HEK293 (cell line): ENCODE data around the gene KRABD2.

Experiments used
- CTCF ChIP-seq: fragments of 450-650 bp; formaldehyde crosslinking; IDR thresholded peaks from 2 replicates; pipeline ENCODE4 v1.5.1; 2016; ENCODE audit warnings: missing biosample characterization, missing genetic modification characterization
- REST ChIP-seq: fragments of 450-650 bp; formaldehyde crosslinking; IDR thresholded peaks from 2 replicates; pipeline ENCODE4 v1.5.1; 2016; ENCODE audit warnings: missing biosample characterization, missing genetic modification characterization
- ZBTB26 ChIP-seq: fragments of 450-650 bp; formaldehyde crosslinking; optimal IDR thresholded peaks from 2 replicates; pipeline ENCODE3; 2016; ENCODE audit warnings: missing biosample characterization, mild to moderate bottlenecking, missing genetic modification characterization
- ZBTB8A ChIP-seq: fragments of 450-650 bp; formaldehyde crosslinking; IDR thresholded peaks from 2 replicates; pipeline ENCODE4 v1.5.1; 2016; ENCODE audit warnings: missing biosample characterization, missing genetic modification characterization
- ZNF169 ChIP-seq: fragments of 450-650 bp; formaldehyde crosslinking; IDR thresholded peaks from 2 replicates; pipeline ENCODE4 v1.5.1; 2016; ENCODE audit warnings: missing biosample characterization, missing genetic modification characterization
- ZNF174 ChIP-seq: fragments of 450-650 bp; formaldehyde crosslinking; IDR thresholded peaks from 2 replicates; pipeline ENCODE4 v1.5.0; 2017; ENCODE audit warnings: missing biosample characterization, mild to moderate bottlenecking, missing genetic modification characterization
- ZNF433 ChIP-seq: fragments of 450-650 bp; formaldehyde crosslinking; IDR thresholded peaks from 2 replicates; pipeline ENCODE4 v1.5.1; 2016; ENCODE audit warnings: missing biosample characterization, missing genetic modification characterization, low read depth

- TF ChIP-seq ZNF433 (tag by site-specific recombination) (no peak), ZBTB26 (no peak), ZBTB8A (tag by site-specific recombination) (no peak), REST (no peak), ZNF174 (tag by site-specific recombination) (no peak), ZNF169 (tag by site-specific recombination) (no peak), CTCF (tag by site-specific recombination) (no peak)
Observed at GRCh38 chr17:8360260-8360659, 16.2 kb downstream of the KRABD2 start.
